Coronary artery (tissue), 2 donors: ENCODE measurements around the gene SPINK8.
"Not testable (repeated sequence)": the region's sequence is repeated elsewhere in the genome, so short reads cannot be mapped to it uniquely, and the experiment has no call there.

Source experiments
- DNase-seq: peaks from one replicate; pipeline ENCODE4 v3.0.0-alpha.2; 2017; ENCODE audit warnings: low spot score
- H3K27ac ChIP-seq, 2 donors: fragments of 200-600 bp; sonication (generic); one replicate each; pipeline ENCODE4 v1.5.1; 2016 to 2019
- H3K4me3 ChIP-seq: fragments of 200-600 bp; sonication (generic); 2 replicates; pipeline ENCODE4 v1.5.1; 2016; ENCODE audit warnings: mild to moderate bottlenecking, moderate library complexity
- CTCF ChIP-seq: fragments of 200-600 bp; sonication (generic); IDR thresholded peaks from one replicate; pipeline ENCODE4 v1.5.1; 2019; ENCODE audit warnings: antibody characterized with exemption

The SPINK8 gene

DNA sequence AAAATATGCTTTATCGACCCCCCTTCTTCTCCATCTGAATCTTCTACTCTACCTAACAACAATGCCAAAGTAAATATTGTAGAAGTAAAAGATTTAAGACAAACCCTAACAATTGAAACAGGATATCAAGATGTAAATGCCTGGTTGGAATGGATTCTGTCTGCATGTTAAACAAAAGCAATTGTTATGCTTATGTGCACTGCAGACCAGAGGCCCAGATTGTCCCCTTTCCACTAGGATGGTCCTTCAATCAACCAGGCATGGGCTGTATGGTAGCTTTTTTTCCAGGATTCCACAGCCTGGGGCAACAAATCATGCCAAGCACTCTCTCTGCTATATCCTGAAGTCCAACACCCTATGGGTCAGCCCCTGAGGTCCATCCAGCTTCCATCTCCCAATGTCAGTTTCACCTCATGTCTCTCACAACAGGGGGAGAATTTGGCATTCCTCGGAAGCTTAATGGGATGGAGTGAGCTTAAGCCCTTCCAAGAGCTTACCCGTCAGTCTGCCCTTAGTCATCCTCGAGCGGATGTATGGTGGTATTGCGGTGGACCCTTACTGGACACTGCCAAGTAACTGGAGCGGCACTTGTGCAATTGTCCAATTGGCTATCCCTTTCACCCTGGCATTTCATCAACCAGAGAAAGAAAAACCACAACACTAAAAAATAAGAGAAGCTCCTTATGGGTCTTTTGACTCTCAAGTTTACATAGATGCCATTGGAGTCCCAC, 56.4 kb downstream of the SPINK8 start:
- no peak for TF ChIP-seq CTCF
- no peak overlapping the region for H3K27ac ChIP-seq
- no peak for DNase-seq
- no peak overlapping the region for H3K4me3 ChIP-seq

GRCh38 chr3:48275287-48276027, 58.0 kb downstream of the SPINK8 start:
- Histone ChIP-seq H3K4me3 (no peak overlapping the region), H3K27ac (no peak overlapping the region)
- TF ChIP-seq CTCF = no peak
- no peak for DNase-seq

DNA sequence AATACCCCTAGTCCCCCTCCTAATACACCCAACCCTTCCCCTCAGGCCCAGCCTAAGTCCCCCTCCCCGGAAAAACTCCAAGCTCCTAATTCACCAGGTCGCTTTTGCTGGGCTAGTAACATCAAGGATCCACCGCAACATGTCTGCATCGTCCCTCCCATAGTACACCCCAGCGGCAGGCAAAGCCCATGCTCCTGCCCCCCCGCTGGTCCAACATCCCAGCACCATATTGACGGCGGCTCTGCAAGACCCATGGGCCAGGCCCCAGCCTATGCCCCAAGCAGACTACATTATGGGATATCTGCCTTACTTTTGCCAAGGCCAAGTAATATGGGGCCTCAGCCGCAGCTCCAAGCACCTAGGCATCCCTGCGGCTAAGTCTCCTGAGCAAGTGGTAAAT, 59.0 kb downstream of the SPINK8 start:
- H3K27ac ChIP-seq = no peak overlapping the region
- TF ChIP-seq CTCF = no peak
- no peak overlapping the region for H3K4me3 ChIP-seq
- no peak for DNase-seq

- H3K4me3 ChIP-seq = no peak overlapping the region
- TF ChIP-seq CTCF = peak; percentile 73
- no peak for DNase-seq
- H3K27ac ChIP-seq = no peak overlapping the region
Observed at GRCh38 chr3:48273594-48274211, 59.8 kb downstream of the SPINK8 start.

GRCh38 chr3:48271763-48272498, 61.5 kb downstream of the SPINK8 start:
- no peak for DNase-seq
- TF ChIP-seq CTCF = no peak
- Histone ChIP-seq H3K4me3 (no peak overlapping the region), H3K27ac (no peak overlapping the region)

DNA sequence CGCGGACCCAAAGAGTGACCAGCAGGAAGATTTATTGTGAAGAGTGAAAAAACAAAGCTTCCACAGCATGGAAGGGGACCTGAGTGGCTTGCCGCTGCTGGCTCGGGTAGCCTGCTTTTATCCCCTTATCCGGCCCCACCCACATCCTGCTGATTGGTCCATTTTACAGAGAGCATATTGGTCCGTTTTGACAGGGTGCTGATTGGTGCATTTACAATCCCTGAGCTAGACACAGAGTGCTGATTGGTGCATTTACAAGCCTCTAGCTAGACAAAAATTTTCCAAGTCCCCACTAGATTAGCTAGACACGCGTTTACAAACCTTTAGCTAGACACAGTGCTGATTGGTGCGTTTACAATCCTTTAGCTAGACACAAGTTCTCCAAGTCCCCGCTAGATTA, 62.2 kb downstream of the SPINK8 start:
- H3K4me3 ChIP-seq, H3K27ac ChIP-seq, DNase-seq: not testable (repeated sequence)

- H3K27ac ChIP-seq = no peak overlapping the region
- DNase-seq = no peak
- no peak overlapping the region for H3K4me3 ChIP-seq
- TF ChIP-seq CTCF = no peak
Observed at GRCh38 chr3:48270306-48270705, 63.2 kb downstream of the SPINK8 start.
